Measurements from ENCODE around the gene PLEKHA6.
A peak's percentile ranks its signal among the peaks of the same experiment; 100 is the strongest.

The PLEKHA6 gene

DNA sequence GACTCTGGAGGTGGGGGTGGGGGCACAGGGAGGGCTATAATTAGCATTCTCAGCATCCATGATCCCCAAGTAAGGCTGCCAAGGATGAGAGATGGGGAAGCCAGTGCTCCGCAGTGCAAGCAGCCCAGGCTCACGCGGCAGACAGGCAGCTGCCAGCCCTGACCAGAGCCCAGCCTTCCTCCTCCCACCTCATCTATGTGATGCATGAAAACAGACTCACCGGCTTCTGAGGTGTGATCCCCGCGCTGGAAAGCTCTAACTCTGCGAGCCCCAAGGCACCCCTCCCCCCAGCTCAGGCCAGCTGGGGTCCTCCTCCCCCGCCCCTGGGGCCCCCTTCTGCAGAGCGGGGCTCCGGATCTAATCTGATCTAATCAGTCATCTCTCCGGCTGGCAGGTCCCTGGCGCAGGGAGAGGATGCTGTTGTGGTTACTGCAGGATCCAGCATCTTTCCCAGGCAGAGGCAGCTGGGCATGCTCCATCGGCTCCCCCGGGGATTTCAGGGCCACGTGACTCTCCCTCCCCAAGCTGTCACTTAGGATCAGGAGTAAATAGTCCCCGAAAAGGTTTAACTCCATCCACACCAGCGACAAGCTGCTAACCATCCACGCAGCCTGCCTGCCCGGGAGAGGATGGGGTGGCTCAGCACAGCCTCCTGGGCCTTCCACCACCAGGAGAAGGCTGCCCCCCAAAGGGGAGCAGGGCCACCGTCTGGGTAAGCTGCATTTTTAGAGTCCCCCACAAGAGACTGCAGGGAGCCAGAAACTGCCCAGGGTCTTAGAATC, at the start of gene PLEKHA6:
TSS of gene PLEKHA6 (minus strand) at position 456 of the 782 bp plus-strand sequence. CDS start 86,202 bp downstream, outside the sequence.
- Histone ChIP-seq H3K27me3 (ENCODE audit: control insufficient read depth, insufficient read depth, low read length) (peaks cover 23% of the 10 kb centered on the region), H3K36me3 (ENCODE audit: control insufficient read depth, low read depth, low read length) (no peaks in the 10 kb centered on the region), H3K4me1 (ENCODE audit: control insufficient read depth, low read depth, low read length) (peaks cover 26% of the 10 kb centered on the region), H3K9me3 (ENCODE audit: control insufficient read depth, low read depth, low read length) (no peaks in the 10 kb centered on the region), H3K27ac (ENCODE audit: low read length) (no peak within 1 kb of the TSS), H3K9ac (ENCODE audit: low read length) (no peak within 1 kb of the TSS), H3K4me3 (ENCODE audit: low read length) (peak within 1 kb of the TSS; percentile 28)

GRCh38 chr1:204409123-204409522, 49.4 kb upstream of the PLEKHA6 start:
- H3K27ac ChIP-seq (ENCODE audit: low read length): no peak overlapping the region
- no peaks in the 10 kb centered on the region for H3K9me3 ChIP-seq (ENCODE audit: control insufficient read depth, low read depth, low read length)
- H3K4me3 ChIP-seq (ENCODE audit: low read length): peak overlapping the region; percentile 99
- peaks cover 2% of the 10 kb centered on the region for H3K4me1 ChIP-seq (ENCODE audit: control insufficient read depth, low read depth, low read length)
- peak overlapping the region; percentile 98 for H3K9ac ChIP-seq (ENCODE audit: low read length)
- peaks cover 22% of the 10 kb centered on the region for H3K36me3 ChIP-seq (ENCODE audit: control insufficient read depth, low read depth, low read length)
- H3K27me3 ChIP-seq (ENCODE audit: control insufficient read depth, insufficient read depth, low read length): no peaks in the 10 kb centered on the region

- H3K4me3 ChIP-seq (ENCODE audit: low read length): peak overlapping the region; percentile 99
Measured at GRCh38 chr1:204408602-204409001, 48.9 kb upstream of the PLEKHA6 start.

DNA sequence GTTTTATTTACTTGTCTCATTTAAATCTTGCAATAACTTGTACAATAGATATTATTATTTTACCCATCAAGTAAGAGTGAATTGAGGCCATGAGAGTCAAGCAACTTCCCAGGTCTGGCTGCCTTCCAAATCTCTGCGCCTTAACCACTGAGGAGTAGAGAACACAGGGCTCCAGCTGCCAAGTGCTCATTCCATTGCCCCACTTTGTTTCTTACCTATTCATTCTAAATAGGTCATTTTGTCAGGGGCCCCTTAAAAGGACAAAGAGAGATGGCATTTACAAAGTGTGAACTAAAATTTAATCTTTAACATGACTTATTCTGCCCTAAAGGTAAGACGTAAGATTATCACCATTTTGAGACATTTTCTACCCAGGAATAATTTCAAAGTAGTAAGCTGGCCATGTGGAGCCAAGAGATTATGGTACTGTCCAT, 48.4 kb upstream of the PLEKHA6 start:
- peaks cover 31% of the 10 kb centered on the region for H3K36me3 ChIP-seq (ENCODE audit: control insufficient read depth, low read depth, low read length)

More at GRCh38 chr1:204408602-204409001, 48.9 kb upstream of the PLEKHA6 start:
- no peaks in the 10 kb centered on the region for H3K27me3 ChIP-seq (ENCODE audit: control insufficient read depth, insufficient read depth, low read length)
- peaks cover 2% of the 10 kb centered on the region for H3K4me1 ChIP-seq (ENCODE audit: control insufficient read depth, low read depth, low read length)
- no peak overlapping the region for H3K27ac ChIP-seq (ENCODE audit: low read length)
- H3K9me3 ChIP-seq (ENCODE audit: control insufficient read depth, low read depth, low read length): no peaks in the 10 kb centered on the region
- H3K36me3 ChIP-seq (ENCODE audit: control insufficient read depth, low read depth, low read length): peaks cover 27% of the 10 kb centered on the region
- peak overlapping the region; percentile 98 for H3K9ac ChIP-seq (ENCODE audit: low read length)

GRCh38 chr1:204407295-204407971, 47.7 kb upstream of the PLEKHA6 start:
- Histone ChIP-seq H3K27me3 (ENCODE audit: control insufficient read depth, insufficient read depth, low read length) (no peaks in the 10 kb centered on the region), H3K4me3 (ENCODE audit: low read length) (peak overlapping the region; percentile 99), H3K36me3 (ENCODE audit: control insufficient read depth, low read depth, low read length) (peaks cover 38% of the 10 kb centered on the region), H3K4me1 (ENCODE audit: control insufficient read depth, low read depth, low read length) (peaks cover 2% of the 10 kb centered on the region), H3K9me3 (ENCODE audit: control insufficient read depth, low read depth, low read length) (no peaks in the 10 kb centered on the region), H3K27ac (ENCODE audit: low read length) (no peak overlapping the region), H3K9ac (ENCODE audit: low read length) (peak overlapping the region; percentile 98)

More for the DNA sequence above, 48.4 kb upstream of the PLEKHA6 start:
- Histone ChIP-seq H3K9ac (ENCODE audit: low read length) (peak overlapping the region; percentile 98), H3K4me3 (ENCODE audit: low read length) (peak overlapping the region; percentile 99), H3K9me3 (ENCODE audit: control insufficient read depth, low read depth, low read length) (no peaks in the 10 kb centered on the region), H3K27me3 (ENCODE audit: control insufficient read depth, insufficient read depth, low read length) (no peaks in the 10 kb centered on the region), H3K27ac (ENCODE audit: low read length) (no peak overlapping the region), H3K4me1 (ENCODE audit: control insufficient read depth, low read depth, low read length) (peaks cover 2% of the 10 kb centered on the region)

DNA sequence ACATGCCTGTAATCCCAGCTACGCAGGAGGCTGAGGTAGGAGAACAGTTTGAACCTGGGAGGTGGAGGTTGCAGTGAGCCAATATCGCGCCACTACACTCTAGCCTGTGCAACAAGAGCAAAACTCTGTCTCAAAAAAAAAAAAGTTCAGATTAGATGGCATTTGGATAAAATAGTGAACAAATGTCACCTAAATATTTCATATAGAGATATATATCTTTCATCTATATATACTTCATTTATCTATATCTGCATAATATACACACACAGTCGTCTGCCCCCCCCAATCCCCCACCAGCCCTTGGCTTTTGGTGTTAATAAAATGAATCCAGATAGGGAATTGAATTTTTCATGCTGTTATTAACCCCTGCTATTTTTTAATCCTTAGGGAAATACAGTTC, 46.9 kb upstream of the PLEKHA6 start:
- Histone ChIP-seq H3K27ac (ENCODE audit: low read length) (no peak overlapping the region), H3K4me1 (ENCODE audit: control insufficient read depth, low read depth, low read length) (no peaks in the 10 kb centered on the region), H3K27me3 (ENCODE audit: control insufficient read depth, insufficient read depth, low read length) (no peaks in the 10 kb centered on the region), H3K9me3 (ENCODE audit: control insufficient read depth, low read depth, low read length) (no peaks in the 10 kb centered on the region), H3K36me3 (ENCODE audit: control insufficient read depth, low read depth, low read length) (peaks cover 38% of the 10 kb centered on the region), H3K9ac (ENCODE audit: low read length) (no peak overlapping the region), H3K4me3 (ENCODE audit: low read length) (peak overlapping the region; percentile 99)

DNA sequence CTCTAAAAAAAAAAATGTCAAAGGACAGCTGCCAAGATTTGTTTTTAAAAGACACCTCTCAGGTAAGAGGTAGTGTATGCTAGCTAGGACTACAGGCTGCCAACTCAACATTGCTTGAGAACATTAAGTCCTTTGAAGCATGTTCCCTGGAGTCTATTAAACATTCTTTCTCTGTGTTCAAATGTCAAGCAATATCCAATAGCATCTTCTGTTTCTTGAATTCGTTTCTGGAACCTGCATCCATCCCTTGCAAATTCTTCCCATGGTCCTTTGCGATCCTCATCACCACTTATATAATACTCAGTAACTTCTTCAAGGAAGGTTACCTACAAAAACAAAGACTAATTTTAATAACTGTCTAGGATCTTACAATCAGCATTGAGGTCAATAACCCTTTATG, 46.3 kb upstream of the PLEKHA6 start:
- no peaks in the 10 kb centered on the region for H3K4me1 ChIP-seq (ENCODE audit: control insufficient read depth, low read depth, low read length)
- no peak overlapping the region for H3K27ac ChIP-seq (ENCODE audit: low read length)
- peaks cover 38% of the 10 kb centered on the region for H3K36me3 ChIP-seq (ENCODE audit: control insufficient read depth, low read depth, low read length)
- no peaks in the 10 kb centered on the region for H3K27me3 ChIP-seq (ENCODE audit: control insufficient read depth, insufficient read depth, low read length)
- H3K4me3 ChIP-seq (ENCODE audit: low read length): no peak overlapping the region
- no peaks in the 10 kb centered on the region for H3K9me3 ChIP-seq (ENCODE audit: control insufficient read depth, low read depth, low read length)
- H3K9ac ChIP-seq (ENCODE audit: low read length): no peak overlapping the region

DNA sequence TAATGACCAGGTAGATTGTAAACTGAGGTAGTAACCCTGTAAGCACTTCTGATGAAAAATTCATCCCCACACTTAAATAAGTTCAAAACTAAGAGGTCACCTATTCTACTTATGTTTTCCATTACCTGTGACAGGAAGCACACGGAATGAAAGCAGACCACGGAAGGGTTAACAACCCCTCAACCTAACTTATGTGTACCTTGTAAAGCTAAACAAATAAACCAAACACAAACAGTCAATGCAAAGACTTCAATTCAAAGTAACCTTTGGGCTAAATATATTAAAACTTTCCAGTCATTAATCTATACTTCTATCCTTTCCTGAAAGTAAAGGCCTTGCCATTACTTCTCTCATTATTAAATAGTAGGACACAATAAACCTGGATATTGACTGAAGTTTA, 44.9 kb upstream of the PLEKHA6 start:
- no peak overlapping the region for H3K27ac ChIP-seq (ENCODE audit: low read length)
- peaks cover 38% of the 10 kb centered on the region for H3K36me3 ChIP-seq (ENCODE audit: control insufficient read depth, low read depth, low read length)
- H3K9ac ChIP-seq (ENCODE audit: low read length): no peak overlapping the region
- no peaks in the 10 kb centered on the region for H3K4me1 ChIP-seq (ENCODE audit: control insufficient read depth, low read depth, low read length)
- H3K9me3 ChIP-seq (ENCODE audit: control insufficient read depth, low read depth, low read length): no peaks in the 10 kb centered on the region
- no peak overlapping the region for H3K4me3 ChIP-seq (ENCODE audit: low read length)
- no peaks in the 10 kb centered on the region for H3K27me3 ChIP-seq (ENCODE audit: control insufficient read depth, insufficient read depth, low read length)

GRCh38 chr1:204402391-204402790, 42.7 kb upstream of the PLEKHA6 start:
- H3K27me3 ChIP-seq (ENCODE audit: control insufficient read depth, insufficient read depth, low read length): no peaks in the 10 kb centered on the region
- H3K4me3 ChIP-seq (ENCODE audit: low read length): no peak overlapping the region
- no peaks in the 10 kb centered on the region for H3K9me3 ChIP-seq (ENCODE audit: control insufficient read depth, low read depth, low read length)
- H3K36me3 ChIP-seq (ENCODE audit: control insufficient read depth, low read depth, low read length): peaks cover 38% of the 10 kb centered on the region
- H3K9ac ChIP-seq (ENCODE audit: low read length): no peak overlapping the region
- no peak overlapping the region for H3K27ac ChIP-seq (ENCODE audit: low read length)
- no peaks in the 10 kb centered on the region for H3K4me1 ChIP-seq (ENCODE audit: control insufficient read depth, low read depth, low read length)

- H3K4me1 ChIP-seq (ENCODE audit: control insufficient read depth, low read depth, low read length): no peaks in the 10 kb centered on the region
- H3K36me3 ChIP-seq (ENCODE audit: control insufficient read depth, low read depth, low read length): peaks cover 38% of the 10 kb centered on the region
- H3K9ac ChIP-seq (ENCODE audit: low read length): no peak overlapping the region
- no peaks in the 10 kb centered on the region for H3K9me3 ChIP-seq (ENCODE audit: control insufficient read depth, low read depth, low read length)
- no peak overlapping the region for H3K4me3 ChIP-seq (ENCODE audit: low read length)
- no peaks in the 10 kb centered on the region for H3K27me3 ChIP-seq (ENCODE audit: control insufficient read depth, insufficient read depth, low read length)
- no peak overlapping the region for H3K27ac ChIP-seq (ENCODE audit: low read length)
Measured at GRCh38 chr1:204401730-204402129, 42.0 kb upstream of the PLEKHA6 start.

DNA sequence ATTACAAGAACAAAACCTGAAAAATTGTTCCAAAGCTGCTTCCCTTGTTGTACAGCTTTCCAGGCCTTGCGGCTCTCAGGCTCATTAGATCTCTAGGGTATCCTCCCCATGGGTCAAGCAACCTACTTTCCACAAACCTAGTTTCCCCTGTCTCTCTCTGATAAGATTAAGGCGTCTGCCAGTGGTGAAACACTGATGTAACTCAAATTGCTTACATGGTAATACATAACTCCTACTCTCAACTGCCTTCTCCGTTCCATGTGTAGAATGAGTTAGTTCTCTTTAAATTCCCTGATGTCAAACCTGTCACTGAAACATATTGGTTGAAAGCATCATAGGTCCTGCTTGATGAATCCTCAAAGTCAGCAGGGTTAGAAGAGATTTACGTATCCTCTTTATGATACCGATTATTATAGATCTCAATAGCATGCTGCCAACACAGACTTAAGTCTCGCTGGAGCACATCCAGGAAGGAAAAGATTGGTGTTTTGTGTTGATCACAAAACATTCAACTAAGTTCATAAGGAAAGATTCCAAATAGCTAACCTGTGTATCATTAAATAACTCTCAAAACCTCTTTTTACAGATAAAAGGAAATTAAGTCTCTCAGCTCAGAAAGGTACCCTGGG, 41.3 kb upstream of the PLEKHA6 start:
- H3K27me3 ChIP-seq (ENCODE audit: control insufficient read depth, insufficient read depth, low read length): no peaks in the 10 kb centered on the region
- H3K4me1 ChIP-seq (ENCODE audit: control insufficient read depth, low read depth, low read length): no peaks in the 10 kb centered on the region
- peaks cover 35% of the 10 kb centered on the region for H3K36me3 ChIP-seq (ENCODE audit: control insufficient read depth, low read depth, low read length)
- no peaks in the 10 kb centered on the region for H3K9me3 ChIP-seq (ENCODE audit: control insufficient read depth, low read depth, low read length)
- no peak overlapping the region for H3K4me3 ChIP-seq (ENCODE audit: low read length)
- H3K27ac ChIP-seq (ENCODE audit: low read length): no peak overlapping the region
- H3K9ac ChIP-seq (ENCODE audit: low read length): no peak overlapping the region
